GM12892 (cell line): ENCODE data around the gene PRDM10. TPM values are rescaled to one million over a fixed set of nuclear protein-coding genes. Genes with fewer than 3 reads are reported as not detected.

ENCODE experiments used
- DNase-seq: peaks from one replicate; pipeline ENCODE4 v3.0.0; 2011; ENCODE audit not compliant: insufficient read length
- FAIRE-seq: peaks from 2 replicates; lab custom pipeline; 2011; peaks lifted over from hg19 to GRCh38; lab: Jason Lieb, UNC
- POLR2A ChIP-seq: IDR thresholded peaks from 2 replicates; pipeline ENCODE4 v1.6.1; 2011; ENCODE audit warnings: low read depth, low read length, control low read depth
- POLR2AphosphoS5 ChIP-seq: IDR thresholded peaks from 2 replicates; pipeline ENCODE4 v1.6.1; 2011; ENCODE audit warnings: low read depth, low read length, control low read depth
- TAF1 ChIP-seq: IDR thresholded peaks from 2 replicates; pipeline ENCODE4 v1.6.1; 2011; ENCODE audit warnings: low read depth, mild to moderate bottlenecking, control low read depth, low read length, borderline replicate concordance
- polyA plus RNA-seq: library from polyadenylated mRNA; unstranded; fragments of >200 nt; gene quantifications from one replicate; pipeline ENCODE4 v1.2.1, GENCODE V29; 2012; ENCODE audit warnings: missing spikeins, inconsistent platforms; ENCODE audit not compliant: missing spikeins

Gene PRDM10
- polyA plus RNA-seq, result 4.0 TPM

- DNase-seq (peak; percentile 82), FAIRE-seq (no peak)
- TF ChIP-seq TAF1 (peak; percentile 84; the same call in 1 of the 2 replicates), POLR2AphosphoS5 (peak; percentile 65; the same call in 1 of the 2 replicates), POLR2A (peak; percentile 78)
These were observed at the start of gene PRDM10 for GRCh38 chr11:130002352-130002845. Gene PRDM10, minus strand, starts transcription at chr11:130002835. Its CDS starts 41,871 bp downstream, at chr11:129960964.

- DNase-seq (no peak), FAIRE-seq (no peak)
These were observed 48.4 kb upstream of the PRDM10 start for GRCh38 chr11:130051082-130051481.

GRCh38 chr11:130050257-130050656 lies 47.6 kb upstream of the PRDM10 start:
- TF ChIP-seq TAF1, result no peak
- TF ChIP-seq POLR2AphosphoS5, result no peak
- TF ChIP-seq POLR2A, result no peak
- FAIRE-seq (no peak), DNase-seq (no peak)

More at GRCh38 chr11:130051082-130051481, 48.4 kb upstream of the PRDM10 start:
- TF ChIP-seq POLR2AphosphoS5, result no peak
- TF ChIP-seq POLR2A, result no peak
- no peak for TF ChIP-seq TAF1

GRCh38 chr11:130049328-130049771 lies 46.7 kb upstream of the PRDM10 start:
- no peak for DNase-seq
- no peak for TF ChIP-seq POLR2AphosphoS5
- TF ChIP-seq POLR2A, result no peak
- no peak for TF ChIP-seq TAF1
- no peak for FAIRE-seq

GRCh38 chr11:130047141-130047540 lies 44.5 kb upstream of the PRDM10 start:
- no peak for DNase-seq
- TF ChIP-seq TAF1 (no peak), POLR2A (no peak), POLR2AphosphoS5 (no peak)
- FAIRE-seq, result no peak

- FAIRE-seq (no peak), DNase-seq (no peak)
- TF ChIP-seq TAF1 (no peak), POLR2A (no peak), POLR2AphosphoS5 (no peak)
These were observed 40.9 kb upstream of the PRDM10 start for GRCh38 chr11:130043575-130043974.

GRCh38 chr11:130042093-130042591 lies 39.5 kb upstream of the PRDM10 start:
- FAIRE-seq, result no peak
- TF ChIP-seq POLR2A, result no peak
- no peak for TF ChIP-seq POLR2AphosphoS5
- no peak for TF ChIP-seq TAF1
- DNase-seq, result no peak

GRCh38 chr11:130040281-130040940 lies 37.8 kb upstream of the PRDM10 start:
- FAIRE-seq (no peak), DNase-seq (no peak)
- no peak for TF ChIP-seq TAF1
- TF ChIP-seq POLR2AphosphoS5, result no peak

- no peak for FAIRE-seq
- no peak for TF ChIP-seq POLR2AphosphoS5
- TF ChIP-seq POLR2A, result no peak
- TF ChIP-seq TAF1, result no peak
- no peak for DNase-seq
These were observed 35.4 kb upstream of the PRDM10 start for GRCh38 chr11:130037881-130038585.

GRCh38 chr11:130037058-130037457 lies 34.4 kb upstream of the PRDM10 start:
- FAIRE-seq, result no peak
- no peak for TF ChIP-seq POLR2A
- no peak for TF ChIP-seq TAF1
- TF ChIP-seq POLR2AphosphoS5, result no peak
- DNase-seq, result no peak

- DNase-seq (no peak), FAIRE-seq (no peak)
- no peak for TF ChIP-seq POLR2A
- TF ChIP-seq POLR2AphosphoS5, result no peak
- TF ChIP-seq TAF1, result no peak
These were observed 31.6 kb upstream of the PRDM10 start for GRCh38 chr11:130034236-130034635.

- DNase-seq, result no peak
- no peak for FAIRE-seq
- TF ChIP-seq TAF1 (no peak), POLR2A (no peak), POLR2AphosphoS5 (no peak)
These were observed 30.3 kb upstream of the PRDM10 start for GRCh38 chr11:130032931-130033330.
